Uterus (tissue), 2 donors: ENCODE data around the gene AXIN1.

Experiments
- CTCF ChIP-seq, 4 experiments: fragments of 200-600 bp in 2 of 4; fragments of 450-650 bp in 2 of 4; sonication (generic) in 2 of 4; IDR thresholded peaks; one replicate each; pipeline ENCODE4 v1.5.1; 2016 to 2019; ENCODE audit warnings: antibody characterized with exemption in 4 of 4, mild to moderate bottlenecking in 2 of 4, moderate library complexity in 1 of 4
- POLR2A ChIP-seq, 2 donors: fragments of 450-650 bp; IDR thresholded peaks; one replicate each; pipeline ENCODE4 v1.6.1; 2016; ENCODE audit warnings: antibody characterized with exemption in 2 of 2, mild to moderate bottlenecking in 1 of 2, moderate library complexity in 1 of 2

GRCh38 chr16:400061-400591 is 47.6 kb upstream of the AXIN1 start:
- TF ChIP-seq CTCF (IDR thresholded peaks at IDR 0.05) (no peak), POLR2A (IDR thresholded peaks at IDR 0.05) (no peak)
